ENCODE measurements around the gene VRK1. TPM values are rescaled to one million over a fixed set of nuclear protein-coding genes. Genes with fewer than 3 reads are reported as not detected.

VRK1 gene
- polyA plus RNA-seq, 3 donors = 5.5 to 14.3 (median 13.2) TPM

GRCh38 chr14:96894966-96895365, 97.8 kb downstream of the VRK1 start:
- no peak for TF ChIP-seq CTCF (IDR thresholded peaks at IDR 0.05)
- Mint-ChIP-seq H3K9me3 (peaks cover 0 to 1% (median 0%) of the 10 kb centered on the region in 7 donors), H3K27ac (no peak overlapping the region), H3K27me3 (ENCODE audit: low read depth in 3 of 3) (no peaks in the 10 kb centered on the region), H3K4me3 (no peak overlapping the region), H3K36me3 (peaks cover 18 to 23% of the 10 kb centered on the region in 2 donors), H3K4me1 (no peaks in the 10 kb centered on the region)
- Histone ChIP-seq H3K27me3 (ENCODE audit: control insufficient read depth in 2 of 2, insufficient read depth in 2 of 2, low read length in 2 of 2) (no peaks in the 10 kb centered on the region), H3K4me2 (replicated peaks; ENCODE audit: extremely low read depth, low read length, poor library complexity, severe bottlenecking) (no peak overlapping the region), H3K9ac (ENCODE audit: insufficient read depth, low read length, poor library complexity, severe bottlenecking) (no peak overlapping the region), H3K4me1 (ENCODE audit: control insufficient read depth in 1 of 2, insufficient read depth in 2 of 2, low read length in 2 of 2) (no peaks in the 10 kb centered on the region), H3K36me3 (replicated peaks in 1 of 2; ENCODE audit: control insufficient read depth in 1 of 2, insufficient read depth in 2 of 2, low read length in 2 of 2) (no peaks in the 10 kb centered on the region), H3K27ac (ENCODE audit: low read depth in 1 of 2, low read length in 2 of 2) (no peak overlapping the region), H3K4me3 (replicated peaks in 1 of 3; ENCODE audit: low read depth in 2 of 3, low read length in 3 of 3) (no peak overlapping the region), H4K20me1 (ENCODE audit: insufficient read depth, low read length) (no peaks in the 10 kb centered on the region), H2AFZ (ENCODE audit: insufficient read depth, low read depth, low read length, poor library complexity, severe bottlenecking) (no peak overlapping the region), H3K9me3 (replicated peaks in 1 of 2; ENCODE audit: control insufficient read depth in 1 of 2, insufficient read depth in 1 of 2, low read length in 2 of 2) (no peaks in the 10 kb centered on the region), H3K79me2 (ENCODE audit: insufficient read depth, low read length) (no peaks in the 10 kb centered on the region)
- DNase-seq = no peak
- 100% methylated on average over 4 of the region's 8 CpGs for WGBS (ENCODE audit: insufficient coverage)
- intact Hi-C loops (cut with micrococcal nuclease) = no loop called here

GRCh38 chr14:96895658-96896271, 98.6 kb downstream of the VRK1 start:
- no peaks in the 10 kb centered on the region for H3K4me1 ChIP-seq (ENCODE audit: control insufficient read depth in 1 of 2, insufficient read depth in 2 of 2, low read length in 2 of 2)
- peak overlapping the region in 1 of 7 donors; percentile 54 for H3K27ac Mint-ChIP-seq
- peaks cover 0 to 1% (median 0%) of the 10 kb centered on the region in 3 donors for H3K27me3 Mint-ChIP-seq (ENCODE audit: low read depth in 3 of 3)
- H3K79me2 ChIP-seq (ENCODE audit: insufficient read depth, low read length) = no peaks in the 10 kb centered on the region
- H2AFZ ChIP-seq (ENCODE audit: insufficient read depth, low read depth, low read length, poor library complexity, severe bottlenecking) = no peak overlapping the region
- no peak overlapping the region for H3K4me3 ChIP-seq (replicated peaks in 1 of 3; ENCODE audit: low read depth in 2 of 3, low read length in 3 of 3)
- no peaks in the 10 kb centered on the region for H3K9me3 ChIP-seq (replicated peaks in 1 of 2; ENCODE audit: control insufficient read depth in 1 of 2, insufficient read depth in 1 of 2, low read length in 2 of 2)
- no peak overlapping the region for H3K4me3 Mint-ChIP-seq
- no peak overlapping the region for H3K9ac ChIP-seq (ENCODE audit: insufficient read depth, low read length, poor library complexity, severe bottlenecking)
- H3K27ac ChIP-seq (ENCODE audit: low read depth in 1 of 2, low read length in 2 of 2) = no peak overlapping the region
- DNase-seq = no peak
- peaks cover 0 to 1% (median 0%) of the 10 kb centered on the region in 7 donors for H3K9me3 Mint-ChIP-seq
- no peak overlapping the region for H3K4me2 ChIP-seq (replicated peaks; ENCODE audit: extremely low read depth, low read length, poor library complexity, severe bottlenecking)
- 100% methylated on average over 1 of the region's 5 CpGs for WGBS (ENCODE audit: insufficient coverage)
- intact Hi-C loops (cut with micrococcal nuclease) = no loop called here
- H3K36me3 Mint-ChIP-seq = peaks cover 19 to 23% of the 10 kb centered on the region in 2 donors
- no peak for TF ChIP-seq CTCF (IDR thresholded peaks at IDR 0.05)
- H4K20me1 ChIP-seq (ENCODE audit: insufficient read depth, low read length) = no peaks in the 10 kb centered on the region
- H3K27me3 ChIP-seq (ENCODE audit: control insufficient read depth in 2 of 2, insufficient read depth in 2 of 2, low read length in 2 of 2) = no peaks in the 10 kb centered on the region
- H3K4me1 Mint-ChIP-seq = no peaks in the 10 kb centered on the region
- no peaks in the 10 kb centered on the region for H3K36me3 ChIP-seq (replicated peaks in 1 of 2; ENCODE audit: control insufficient read depth in 1 of 2, insufficient read depth in 2 of 2, low read length in 2 of 2)

Data from CD14-positive monocyte (primary cell).